Coronary artery (tissue), 2 donors: ENCODE data around the gene BCL2.

ENCODE experiments used
- DNase-seq: peaks from one replicate; pipeline ENCODE4 v3.0.0-alpha.2; 2017; ENCODE audit warnings: low spot score
- H3K27ac ChIP-seq, 2 donors: fragments of 200-600 bp; sonication (generic); one replicate each; pipeline ENCODE4 v1.5.1; 2016 to 2019
- H3K4me3 ChIP-seq: fragments of 200-600 bp; sonication (generic); 2 replicates; pipeline ENCODE4 v1.5.1; 2016; ENCODE audit warnings: mild to moderate bottlenecking, moderate library complexity
- TF ChIP-seq, protein P1 (sequence below): fragments of 200-600 bp; sonication (generic); IDR thresholded peaks from one replicate; pipeline ENCODE4 v1.5.1; 2019; ENCODE audit warnings: antibody characterized with exemption

BCL2 gene

DNA sequence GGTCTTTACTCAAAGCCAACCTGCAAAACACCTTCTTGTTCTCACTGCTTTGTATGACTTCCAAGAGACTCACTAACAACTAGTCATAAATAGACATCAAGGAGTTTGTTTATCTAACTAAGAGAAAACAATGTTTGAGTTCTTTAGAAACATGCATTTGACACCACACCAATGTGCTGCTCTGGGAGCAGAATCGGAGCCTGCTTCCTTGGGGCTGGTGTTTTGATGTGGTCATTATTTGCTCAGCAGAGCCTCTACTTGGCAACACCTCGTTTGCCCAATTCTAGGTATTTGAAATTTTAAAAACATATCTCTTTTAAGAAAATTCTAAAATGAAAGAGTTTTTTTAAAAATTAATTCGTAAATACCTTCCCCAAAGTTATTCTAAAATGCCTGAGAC, 167.5 kb downstream of the BCL2 start:
- TF ChIP-seq, protein P1, sequence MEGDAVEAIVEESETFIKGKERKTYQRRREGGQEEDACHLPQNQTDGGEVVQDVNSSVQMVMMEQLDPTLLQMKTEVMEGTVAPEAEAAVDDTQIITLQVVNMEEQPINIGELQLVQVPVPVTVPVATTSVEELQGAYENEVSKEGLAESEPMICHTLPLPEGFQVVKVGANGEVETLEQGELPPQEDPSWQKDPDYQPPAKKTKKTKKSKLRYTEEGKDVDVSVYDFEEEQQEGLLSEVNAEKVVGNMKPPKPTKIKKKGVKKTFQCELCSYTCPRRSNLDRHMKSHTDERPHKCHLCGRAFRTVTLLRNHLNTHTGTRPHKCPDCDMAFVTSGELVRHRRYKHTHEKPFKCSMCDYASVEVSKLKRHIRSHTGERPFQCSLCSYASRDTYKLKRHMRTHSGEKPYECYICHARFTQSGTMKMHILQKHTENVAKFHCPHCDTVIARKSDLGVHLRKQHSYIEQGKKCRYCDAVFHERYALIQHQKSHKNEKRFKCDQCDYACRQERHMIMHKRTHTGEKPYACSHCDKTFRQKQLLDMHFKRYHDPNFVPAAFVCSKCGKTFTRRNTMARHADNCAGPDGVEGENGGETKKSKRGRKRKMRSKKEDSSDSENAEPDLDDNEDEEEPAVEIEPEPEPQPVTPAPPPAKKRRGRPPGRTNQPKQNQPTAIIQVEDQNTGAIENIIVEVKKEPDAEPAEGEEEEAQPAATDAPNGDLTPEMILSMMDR, result no peak
- H3K27ac ChIP-seq, result no peak overlapping the region
- DNase-seq, result no peak
- no peak overlapping the region for H3K4me3 ChIP-seq

DNA sequence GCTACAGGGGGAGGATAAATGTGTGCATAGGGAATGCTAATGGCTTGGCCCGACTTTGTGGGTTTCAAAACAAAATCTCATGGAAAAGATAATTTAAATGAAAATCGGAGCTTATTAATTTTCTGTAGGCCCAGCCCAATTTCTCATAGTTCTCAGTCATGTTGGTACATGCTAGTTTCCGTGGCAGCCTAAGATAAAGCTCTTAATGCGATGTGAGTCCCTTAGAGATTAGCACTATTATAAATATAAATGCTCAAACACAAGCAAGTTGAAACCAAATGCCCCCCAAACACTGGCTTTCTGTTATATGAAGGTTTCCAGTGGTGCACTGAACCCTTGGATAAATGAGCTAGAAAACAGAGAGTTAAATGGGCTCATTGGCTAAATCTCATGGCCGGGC, 168.0 kb downstream of the BCL2 start:
- H3K4me3 ChIP-seq, result no peak overlapping the region
- H3K27ac ChIP-seq, result no peak overlapping the region
- DNase-seq, result no peak
- TF ChIP-seq, protein P1, result no peak

DNA sequence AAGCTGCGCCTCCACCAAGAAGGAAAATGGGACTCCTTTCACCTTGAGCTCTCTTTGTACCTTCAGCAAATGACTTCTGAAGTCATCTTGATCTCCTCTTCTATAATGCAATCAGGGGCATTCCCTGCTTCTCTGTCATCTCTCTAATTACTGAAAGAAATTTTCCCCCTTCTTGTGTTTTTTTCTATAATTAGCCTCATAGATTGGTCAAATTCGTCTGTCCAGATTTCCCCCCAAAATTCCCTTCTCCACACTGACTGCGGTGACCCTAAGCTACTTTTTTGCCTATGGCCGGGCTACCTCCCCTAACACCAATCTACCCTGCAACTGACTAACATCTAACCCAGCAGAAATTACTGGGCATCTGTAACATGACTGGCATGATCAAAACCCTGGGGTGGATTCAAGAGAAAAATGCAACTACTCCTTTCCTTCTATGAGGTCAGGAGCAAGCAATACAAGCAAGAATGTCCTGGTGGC, 168.6 kb downstream of the BCL2 start:
- TF ChIP-seq, protein P1, result no peak
- DNase-seq, result no peak

DNA sequence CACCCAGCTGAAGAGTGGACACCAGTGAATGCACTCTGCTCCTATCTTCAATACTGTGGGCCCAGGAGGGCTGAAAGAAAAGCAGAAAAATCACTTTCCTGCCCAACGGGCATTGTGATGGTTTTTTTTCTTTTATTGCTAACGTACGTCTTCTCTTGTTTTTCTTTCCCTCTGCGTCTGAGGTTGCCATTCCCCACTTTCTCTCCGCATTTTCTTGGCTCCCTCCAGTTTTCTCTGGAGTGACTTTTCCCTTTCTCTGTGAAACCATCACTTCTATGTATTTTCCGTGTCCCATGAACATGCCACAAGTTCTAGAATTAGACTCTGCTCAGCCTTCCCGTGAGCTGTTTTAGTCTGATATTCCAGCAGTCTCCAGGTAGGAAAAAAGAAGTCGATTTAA, 169.2 kb downstream of the BCL2 start:
- TF ChIP-seq, protein P1, result no peak
- no peak overlapping the region for H3K27ac ChIP-seq
- DNase-seq, result no peak

More for the DNA sequence above, 168.6 kb downstream of the BCL2 start:
- Histone ChIP-seq H3K4me3 (no peak overlapping the region), H3K27ac (no peak overlapping the region)

DNA sequence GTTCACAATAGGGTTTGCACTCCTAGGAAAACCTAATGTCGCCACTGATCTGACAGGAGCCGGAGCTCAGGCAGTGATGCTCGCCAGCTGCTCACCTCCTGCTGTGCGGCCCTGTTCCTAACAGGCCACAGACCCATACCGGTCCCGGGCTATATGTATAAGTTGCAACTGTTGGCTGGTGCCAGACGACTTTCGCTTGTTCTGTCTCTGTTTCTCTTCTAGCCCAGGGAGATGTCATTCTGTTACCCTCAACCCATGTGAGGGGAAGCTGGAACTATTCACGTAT, 170.3 kb downstream of the BCL2 start:
- DNase-seq, result no peak
- peak overlapping the region; percentile 56 to 63 for H3K27ac ChIP-seq

More for the DNA sequence above, 169.2 kb downstream of the BCL2 start:
- H3K4me3 ChIP-seq, result no peak overlapping the region

DNA sequence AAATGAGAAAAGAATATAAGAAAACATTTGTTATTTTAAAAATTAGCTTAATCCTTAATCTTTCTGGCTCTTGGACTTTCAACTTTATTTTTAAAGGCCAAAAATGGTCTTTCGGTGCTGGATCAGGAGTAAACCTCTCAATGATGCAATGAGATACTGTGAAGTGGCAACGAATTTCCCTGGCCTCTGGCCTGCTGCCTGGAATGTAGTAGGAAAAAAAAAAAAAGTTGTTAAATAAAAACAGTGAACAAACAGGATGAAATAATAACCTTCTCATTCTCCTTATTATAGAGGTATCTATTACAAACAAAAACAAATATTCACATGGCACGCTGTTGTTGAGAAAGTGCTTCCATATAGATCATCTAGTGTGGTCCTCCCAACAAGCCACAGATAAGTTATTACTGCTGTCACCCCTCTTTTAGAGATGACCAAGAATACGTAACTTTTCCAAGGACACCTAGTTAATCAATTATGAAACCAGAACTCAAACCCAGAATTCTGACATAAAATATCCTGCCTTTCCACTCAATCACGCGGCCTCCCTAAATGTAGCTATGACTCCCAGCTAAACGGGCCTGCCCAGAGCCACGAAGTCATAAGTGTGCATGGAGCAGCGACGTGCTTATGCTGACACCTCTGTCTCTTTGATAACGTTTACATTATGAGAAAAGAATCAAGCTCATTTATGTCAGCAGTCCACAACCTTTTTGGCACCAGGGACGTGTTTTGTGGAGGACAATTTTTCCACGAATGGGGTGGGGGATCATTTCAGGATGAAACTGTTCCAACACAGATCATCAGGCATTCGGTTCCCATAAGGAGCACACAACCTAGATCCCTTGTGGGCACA, 170.9 kb downstream of the BCL2 start:
- DNase-seq, result no peak
- TF ChIP-seq, protein P1, result no peak
- peak overlapping the region; percentile 56 to 63 for H3K27ac ChIP-seq
- H3K4me3 ChIP-seq, result no peak overlapping the region

More for the DNA sequence above, 170.3 kb downstream of the BCL2 start:
- H3K4me3 ChIP-seq, result no peak overlapping the region
- TF ChIP-seq, protein P1, result no peak

DNA sequence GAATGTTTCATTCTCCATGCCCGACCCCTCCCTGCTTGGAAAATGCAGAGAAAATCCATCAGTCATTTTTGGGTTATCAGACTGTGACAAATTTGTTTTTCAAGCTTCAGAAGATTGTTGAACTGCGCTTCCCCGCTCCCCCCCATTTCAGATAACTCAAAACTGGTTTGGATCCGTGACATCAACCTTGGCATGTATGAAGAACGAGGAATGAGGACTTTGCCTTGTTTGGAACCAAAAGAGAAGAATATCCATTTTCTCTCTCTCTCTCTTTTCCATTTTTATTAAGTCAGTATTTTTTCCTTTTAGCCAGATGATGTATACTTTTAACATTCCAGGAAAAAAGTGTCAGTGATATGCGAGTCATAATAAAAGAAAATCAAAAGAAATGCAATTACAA, 171.6 kb downstream of the BCL2 start:
- Histone ChIP-seq H3K4me3 (no peak overlapping the region), H3K27ac (peak overlapping the region; percentile 63 to 68)
- no peak for DNase-seq
- TF ChIP-seq, protein P1, result no peak
